ENCODE measurements around the gene SF3A1.
"Not testable (repeated sequence)": the region's sequence is repeated elsewhere in the genome, so short reads cannot be mapped to it uniquely, and the experiment has no call there.

SF3A1 gene

DNA sequence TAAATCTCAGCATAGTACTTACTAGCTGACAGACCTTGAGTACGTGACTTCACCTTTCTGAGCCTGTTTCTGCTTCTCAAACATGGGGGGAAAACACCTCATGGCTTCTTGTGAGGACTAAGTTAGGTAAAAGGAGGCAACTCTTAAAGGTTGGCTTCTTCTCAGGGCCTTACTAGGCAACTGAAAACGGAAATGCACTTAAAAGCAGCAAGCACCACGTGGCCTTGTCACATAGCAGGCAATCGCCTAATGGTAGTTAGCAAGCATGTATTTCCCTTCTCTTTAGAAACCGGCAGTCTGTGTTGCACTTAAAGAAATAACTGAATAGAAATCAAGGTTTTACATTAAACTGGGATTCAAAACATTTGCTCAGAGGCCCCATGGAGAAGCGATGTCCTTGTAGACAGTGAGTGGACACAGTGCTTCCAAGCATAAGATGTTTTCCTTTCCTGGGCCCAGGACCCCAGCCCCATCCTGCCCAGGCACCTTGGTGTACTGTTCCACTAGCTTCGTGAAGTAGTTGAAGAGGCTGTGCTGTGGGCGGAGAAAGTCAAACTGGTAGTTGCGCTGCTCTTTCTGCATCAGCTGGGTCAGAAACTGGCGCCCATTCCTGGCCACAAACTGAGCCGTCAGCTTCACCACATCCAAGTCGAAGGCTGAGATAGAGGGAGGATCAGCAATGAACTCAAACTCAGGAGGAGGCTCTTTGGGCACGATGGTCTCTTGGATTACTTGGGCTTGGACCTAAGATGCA, 12.1 kb downstream of the SF3A1 start:
- no peaks in the 10 kb centered on the region for H3K4me1 ChIP-seq
- no peak overlapping the region for H3K4me2 ChIP-seq (ENCODE audit: low read length)
- no peak overlapping the region for H3K27ac ChIP-seq
- H3K36me3 ChIP-seq (ENCODE audit: control insufficient read depth, insufficient read depth, low read length), result no peaks in the 10 kb centered on the region
- no peaks in the 10 kb centered on the region for H3K9me3 ChIP-seq (ENCODE audit: control insufficient read depth, low read length)
- no peak overlapping the region for H3K4me3 ChIP-seq (ENCODE audit: low read depth, low read length)
- peaks cover 7% of the 10 kb centered on the region for H3K79me2 ChIP-seq
- no peak overlapping the region for H3K9ac ChIP-seq
- TF ChIP-seq, protein P1, sequence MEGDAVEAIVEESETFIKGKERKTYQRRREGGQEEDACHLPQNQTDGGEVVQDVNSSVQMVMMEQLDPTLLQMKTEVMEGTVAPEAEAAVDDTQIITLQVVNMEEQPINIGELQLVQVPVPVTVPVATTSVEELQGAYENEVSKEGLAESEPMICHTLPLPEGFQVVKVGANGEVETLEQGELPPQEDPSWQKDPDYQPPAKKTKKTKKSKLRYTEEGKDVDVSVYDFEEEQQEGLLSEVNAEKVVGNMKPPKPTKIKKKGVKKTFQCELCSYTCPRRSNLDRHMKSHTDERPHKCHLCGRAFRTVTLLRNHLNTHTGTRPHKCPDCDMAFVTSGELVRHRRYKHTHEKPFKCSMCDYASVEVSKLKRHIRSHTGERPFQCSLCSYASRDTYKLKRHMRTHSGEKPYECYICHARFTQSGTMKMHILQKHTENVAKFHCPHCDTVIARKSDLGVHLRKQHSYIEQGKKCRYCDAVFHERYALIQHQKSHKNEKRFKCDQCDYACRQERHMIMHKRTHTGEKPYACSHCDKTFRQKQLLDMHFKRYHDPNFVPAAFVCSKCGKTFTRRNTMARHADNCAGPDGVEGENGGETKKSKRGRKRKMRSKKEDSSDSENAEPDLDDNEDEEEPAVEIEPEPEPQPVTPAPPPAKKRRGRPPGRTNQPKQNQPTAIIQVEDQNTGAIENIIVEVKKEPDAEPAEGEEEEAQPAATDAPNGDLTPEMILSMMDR (IDR thresholded peaks at IDR 0.05), result no peak
- H2AFZ ChIP-seq, result no peak overlapping the region
- no peaks in the 10 kb centered on the region for H3K27me3 ChIP-seq (ENCODE audit: control insufficient read depth, insufficient read depth, low read length)

DNA sequence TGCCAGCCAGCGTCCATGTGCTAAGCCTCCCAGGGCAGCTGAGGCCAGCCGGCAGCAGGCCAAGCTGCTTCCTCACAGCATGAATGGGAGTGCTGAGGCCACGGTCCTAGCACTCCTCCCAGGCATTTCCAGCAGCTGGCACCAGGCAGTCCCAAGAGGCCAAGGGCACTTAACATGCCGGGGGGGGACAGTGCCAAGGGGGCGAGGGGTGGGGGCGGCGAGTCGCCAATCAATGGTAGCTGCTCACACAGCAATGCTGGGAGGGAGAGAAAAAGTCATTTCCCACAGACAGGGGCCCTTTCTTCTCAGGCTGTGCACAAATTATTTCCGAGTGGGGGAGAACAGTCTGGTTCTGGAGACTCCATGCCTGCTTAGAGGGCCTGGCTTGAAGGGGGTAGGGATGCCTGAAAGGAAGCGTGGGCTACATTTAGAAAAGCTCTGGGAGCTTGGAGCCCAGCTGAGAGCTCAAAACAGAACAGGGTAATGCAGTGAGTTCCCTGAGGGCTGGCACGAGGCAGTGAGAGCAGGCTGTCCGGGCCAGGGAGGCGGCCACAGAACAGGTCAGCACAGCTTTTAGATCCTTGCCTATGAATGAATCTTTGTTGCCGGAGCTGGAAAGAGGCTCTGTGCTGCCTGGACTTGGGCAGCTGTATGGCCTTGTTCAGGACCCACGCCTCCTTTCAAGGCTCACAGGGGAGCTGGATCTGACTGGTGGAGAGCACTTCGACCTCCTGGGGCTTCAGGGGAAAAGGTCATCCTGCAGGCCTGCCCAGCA, 15.6 kb downstream of the SF3A1 start:
- Histone ChIP-seq H3K4me1 (no peaks in the 10 kb centered on the region), H3K36me3 (ENCODE audit: control insufficient read depth, insufficient read depth, low read length) (no peaks in the 10 kb centered on the region), H3K4me2 (ENCODE audit: low read length) (no peak overlapping the region), H3K27ac (no peak overlapping the region), H3K4me3 (ENCODE audit: low read depth, low read length) (no peak overlapping the region), H2AFZ (no peak overlapping the region), H3K79me2 (no peaks in the 10 kb centered on the region), H3K27me3 (ENCODE audit: control insufficient read depth, insufficient read depth, low read length) (no peaks in the 10 kb centered on the region), H3K9ac (no peak overlapping the region), H3K9me3 (ENCODE audit: control insufficient read depth, low read length) (no peaks in the 10 kb centered on the region)
- TF ChIP-seq, protein P1 (IDR thresholded peaks at IDR 0.05), result no peak

DNA sequence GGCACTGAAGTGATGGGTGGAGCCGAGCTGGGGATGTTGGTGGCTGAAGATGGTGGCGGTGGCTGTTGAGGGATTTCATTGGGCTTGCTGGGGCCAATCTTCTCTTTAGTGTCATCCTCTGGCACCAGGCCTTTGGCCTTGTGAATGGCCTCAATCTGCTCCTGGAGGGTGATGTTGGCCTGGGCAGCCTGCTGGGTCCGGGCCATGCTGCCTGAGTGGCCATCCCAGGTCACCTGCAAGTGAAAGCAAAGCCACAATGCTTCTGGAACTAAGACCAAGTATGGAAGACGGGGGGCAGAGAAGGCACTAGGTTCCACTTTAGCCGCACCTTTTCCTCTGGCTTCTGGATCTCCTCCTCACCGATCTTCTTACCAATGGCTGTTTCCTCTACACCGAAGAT, 17.9 kb downstream of the SF3A1 start:
- no peaks in the 10 kb centered on the region for H3K36me3 ChIP-seq (ENCODE audit: control insufficient read depth, insufficient read depth, low read length)

DNA sequence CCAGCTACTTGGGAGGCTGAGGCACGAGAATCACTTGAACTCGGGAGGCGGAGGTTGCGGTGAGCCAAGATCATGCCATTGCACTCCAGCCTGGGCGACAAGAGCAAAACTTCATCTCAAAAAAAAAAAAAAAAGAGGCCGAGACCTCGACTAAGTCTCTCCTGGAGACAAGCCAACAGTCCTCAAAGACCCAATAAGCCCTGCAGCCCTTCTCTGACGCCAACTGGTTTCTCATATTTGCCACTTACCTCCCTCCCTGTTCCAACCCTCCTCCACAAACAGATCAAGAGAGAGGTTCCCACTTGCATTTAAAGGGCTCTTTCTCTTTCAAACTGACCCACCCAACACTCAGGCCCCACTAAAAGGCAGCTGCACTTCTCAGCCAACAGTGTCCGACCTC, 18.4 kb downstream of the SF3A1 start:
- H3K4me3 ChIP-seq (ENCODE audit: low read depth, low read length); H3K4me1 ChIP-seq; H2AFZ ChIP-seq; H3K79me2 ChIP-seq; H3K9ac ChIP-seq; H3K9me3 ChIP-seq (ENCODE audit: control insufficient read depth, low read length); H3K27ac ChIP-seq; H3K36me3 ChIP-seq (ENCODE audit: control insufficient read depth, insufficient read depth, low read length); H3K4me2 ChIP-seq (ENCODE audit: low read length); H3K27me3 ChIP-seq (ENCODE audit: control insufficient read depth, insufficient read depth, low read length): not testable (repeated sequence)

More for the DNA sequence above, 17.9 kb downstream of the SF3A1 start:
- Histone ChIP-seq H3K79me2 (no peaks in the 10 kb centered on the region), H3K9ac (no peak overlapping the region), H3K4me3 (ENCODE audit: low read depth, low read length) (no peak overlapping the region), H3K27me3 (ENCODE audit: control insufficient read depth, insufficient read depth, low read length) (no peaks in the 10 kb centered on the region), H3K4me1 (no peaks in the 10 kb centered on the region), H3K27ac (no peak overlapping the region), H3K4me2 (ENCODE audit: low read length) (no peak overlapping the region), H3K9me3 (ENCODE audit: control insufficient read depth, low read length) (no peaks in the 10 kb centered on the region), H2AFZ (no peak overlapping the region)
- TF ChIP-seq, protein P1 (IDR thresholded peaks at IDR 0.05), result no peak

DNA sequence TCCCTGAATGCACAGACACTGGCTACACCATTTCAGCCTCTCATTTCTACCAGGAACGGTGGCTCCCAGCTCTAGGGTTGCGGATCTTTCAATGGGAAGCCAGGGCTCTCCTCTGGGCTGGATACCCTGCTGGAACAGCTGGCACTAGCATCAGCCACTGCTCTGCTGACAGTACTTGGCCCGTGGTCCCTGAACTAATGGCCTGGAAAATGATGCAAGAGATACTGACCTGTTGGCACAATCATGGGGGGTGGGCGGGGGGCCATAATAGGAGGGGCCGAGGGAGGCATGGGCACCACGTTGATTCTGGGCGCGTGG, 19.3 kb downstream of the SF3A1 start:
- H3K27ac ChIP-seq, result no peak overlapping the region
- H3K79me2 ChIP-seq, result no peaks in the 10 kb centered on the region
- TF ChIP-seq, protein P1 (IDR thresholded peaks at IDR 0.05), result no peak
- H3K4me3 ChIP-seq (ENCODE audit: low read depth, low read length), result no peak overlapping the region
- no peaks in the 10 kb centered on the region for H3K36me3 ChIP-seq (ENCODE audit: control insufficient read depth, insufficient read depth, low read length)
- no peak overlapping the region for H3K4me2 ChIP-seq (ENCODE audit: low read length)
- no peaks in the 10 kb centered on the region for H3K9me3 ChIP-seq (ENCODE audit: control insufficient read depth, low read length)
- H3K27me3 ChIP-seq (ENCODE audit: control insufficient read depth, insufficient read depth, low read length), result no peaks in the 10 kb centered on the region
- no peak overlapping the region for H2AFZ ChIP-seq
- no peak overlapping the region for H3K9ac ChIP-seq
- H3K4me1 ChIP-seq, result no peaks in the 10 kb centered on the region
